Measurements from ENCODE around the gene GALNT2.

The GALNT2 gene

DNA sequence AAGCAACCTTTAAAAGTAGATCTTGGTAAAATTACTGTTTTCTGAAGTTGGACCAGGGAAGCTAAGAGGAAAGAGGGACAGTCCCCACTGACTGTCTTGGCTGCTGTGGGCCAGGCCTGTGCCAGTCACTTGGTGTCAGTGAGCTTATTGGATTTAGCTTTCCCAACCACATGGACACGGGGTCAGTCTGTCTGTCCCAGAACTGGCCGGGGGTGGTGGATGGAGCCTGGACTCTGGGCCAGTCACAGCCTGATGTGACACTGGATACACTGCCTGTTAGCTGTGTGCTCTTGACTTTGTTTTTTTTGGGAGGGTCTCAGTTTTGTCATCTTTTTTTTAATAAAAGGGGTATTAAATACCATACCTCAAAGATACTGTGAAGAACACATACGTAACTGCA, 96.7 kb downstream of the GALNT2 start:
- DNase-seq (ENCODE audit: low spot score): no peak

DNA sequence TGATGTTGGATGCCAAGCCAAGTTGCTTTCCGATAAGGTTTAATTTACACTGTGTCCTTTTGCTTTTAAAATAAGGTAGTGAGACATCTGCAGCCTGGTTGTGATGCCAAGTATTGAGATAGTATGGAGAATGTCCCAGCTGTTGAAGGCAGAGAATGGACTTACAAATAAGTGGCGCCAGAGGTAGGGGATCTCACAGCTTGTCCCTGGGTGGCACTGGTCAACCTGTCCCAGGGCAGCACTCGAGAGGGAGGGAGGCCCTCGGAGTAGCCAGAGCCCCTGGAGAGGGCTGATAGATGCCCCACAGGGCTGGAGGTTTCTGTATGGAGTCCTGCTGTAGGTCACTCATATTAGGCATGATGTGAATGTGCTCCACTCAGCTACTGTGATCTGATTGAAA, 98.5 kb downstream of the GALNT2 start:
- DNase-seq (ENCODE audit: low spot score): no peak

DNA sequence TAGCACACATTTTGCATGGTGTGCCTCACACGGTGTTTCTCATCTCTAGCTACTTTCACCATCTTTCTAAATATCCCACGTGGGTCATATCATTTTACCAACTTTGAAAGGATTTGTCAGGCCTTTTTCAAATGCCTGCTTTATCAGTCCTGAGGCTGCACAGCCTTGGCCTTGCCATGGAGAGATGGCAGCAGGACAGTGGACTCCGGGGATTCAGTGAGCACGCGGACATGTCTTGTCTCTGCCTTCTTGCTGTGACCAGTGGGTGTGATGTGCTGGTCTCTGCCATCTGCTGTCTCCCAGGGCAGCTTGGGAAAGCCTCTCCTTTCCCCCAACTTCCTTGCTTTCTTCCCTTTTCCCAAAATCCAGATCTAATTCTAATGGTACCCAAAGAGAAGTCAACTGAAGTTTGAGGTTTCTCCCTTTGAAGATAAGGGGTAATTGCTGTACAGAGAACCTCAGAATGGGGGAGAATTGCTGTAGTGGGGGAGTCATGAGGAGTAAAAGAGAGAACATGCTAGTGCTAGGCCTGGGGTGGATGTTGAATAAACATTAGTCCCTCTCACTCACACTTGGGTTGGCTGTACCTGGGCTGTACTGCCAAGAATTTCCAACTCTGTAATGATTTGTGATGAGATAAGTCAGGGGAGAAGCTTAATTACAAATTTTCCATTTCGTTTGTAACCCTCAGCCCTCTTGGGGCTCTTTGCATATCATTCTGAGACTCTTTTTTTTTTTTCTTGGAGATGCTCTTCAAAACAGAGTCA, 99.5 kb downstream of the GALNT2 start:
- no peak for DNase-seq (ENCODE audit: low spot score)

DNA sequence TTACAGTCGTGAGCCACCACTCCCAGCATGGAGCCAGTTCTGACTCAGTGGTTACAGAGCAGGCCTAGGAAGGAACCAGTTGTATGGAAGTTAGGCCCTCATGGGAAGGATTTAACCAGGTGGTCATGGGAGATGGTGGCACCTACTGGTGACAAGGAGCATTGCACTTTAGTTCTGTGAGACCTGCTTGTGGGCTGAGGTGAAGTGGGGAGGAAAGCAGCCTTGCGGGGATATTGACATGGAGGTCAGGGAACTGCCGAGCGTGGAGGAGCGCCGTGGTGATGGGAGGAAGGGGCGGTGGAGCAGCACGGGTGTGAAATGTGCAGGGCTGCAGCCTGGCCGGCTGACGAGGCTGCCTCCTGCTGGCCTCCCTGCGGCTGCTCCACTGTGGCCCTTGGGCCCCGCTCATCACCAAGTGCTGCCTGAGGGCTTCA, 100.4 kb downstream of the GALNT2 start:
- DNase-seq (ENCODE audit: low spot score): peak; percentile 48

DNA sequence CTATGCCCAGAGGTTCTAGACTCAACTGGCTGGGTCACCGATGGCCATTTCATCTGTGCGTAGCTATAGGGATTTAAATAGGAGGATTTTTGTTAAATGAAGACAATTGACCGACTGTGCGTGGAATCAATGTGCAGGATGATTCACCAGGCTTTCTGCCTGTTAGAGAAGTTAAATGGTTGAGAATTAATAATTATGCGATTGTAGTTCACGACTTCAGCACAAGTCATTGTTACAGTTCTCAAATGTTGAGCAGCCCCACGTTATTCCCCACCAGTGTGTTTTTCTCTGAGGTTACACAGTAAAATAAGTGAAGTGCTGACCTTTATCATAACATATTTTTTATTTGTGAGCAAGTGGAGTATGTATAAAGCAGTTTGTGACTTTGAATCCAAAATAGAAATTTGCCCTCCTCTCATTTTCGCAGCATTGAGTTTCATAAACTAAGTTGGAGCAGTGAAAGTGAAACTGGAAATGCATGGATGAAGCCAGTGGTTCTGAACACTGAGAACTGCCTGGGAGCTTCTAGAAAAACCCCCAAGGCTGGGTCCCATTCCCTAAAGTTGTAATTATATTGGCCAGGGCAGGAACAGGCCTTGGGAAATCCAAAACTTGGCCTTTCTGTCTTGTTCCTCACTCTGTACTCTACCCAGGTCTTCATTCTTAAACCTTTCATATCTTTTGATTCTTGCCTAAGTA, 102.6 kb downstream of the GALNT2 start:
- no peak for DNase-seq (ENCODE audit: low spot score)

DNA sequence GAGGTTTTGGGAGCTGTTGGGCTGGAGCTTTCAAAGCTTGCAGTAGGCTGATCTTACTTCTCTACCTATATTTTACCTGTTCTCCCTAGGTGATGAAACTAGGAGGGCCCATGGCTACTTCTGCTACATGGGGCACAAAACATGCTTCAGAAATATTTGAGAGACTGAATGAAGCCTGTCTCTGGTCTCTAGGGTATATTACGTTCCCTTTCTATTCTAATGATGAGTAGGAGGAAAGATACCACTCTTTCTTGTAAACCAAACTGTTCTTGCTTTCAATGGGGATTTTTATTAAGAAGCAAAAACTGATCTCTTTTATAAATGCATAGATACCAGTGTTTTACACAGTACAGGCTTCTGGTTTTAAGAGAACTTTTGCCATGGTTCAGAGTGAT, 103.1 kb downstream of the GALNT2 start:
- DNase-seq (ENCODE audit: low spot score): no peak

DNA sequence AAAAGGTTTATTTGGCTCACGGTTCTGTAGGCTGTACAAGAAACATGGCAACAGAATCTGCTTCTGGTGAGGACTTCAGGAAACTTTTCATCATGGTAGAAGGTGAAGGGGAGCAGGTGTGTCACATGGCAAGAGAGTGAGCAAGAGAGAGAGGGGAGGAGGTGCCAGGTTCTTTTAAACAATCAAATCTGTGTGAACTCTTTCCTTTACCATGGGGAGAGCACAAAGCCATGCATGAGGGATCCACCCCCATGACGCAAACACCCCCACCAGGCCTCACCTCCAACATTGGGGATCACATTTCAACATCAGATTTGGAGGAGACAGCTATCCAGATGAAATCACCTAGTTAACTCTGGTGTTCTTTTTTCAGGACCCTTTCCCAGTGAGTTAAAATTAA, 103.6 kb downstream of the GALNT2 start:
- no peak for DNase-seq (ENCODE audit: low spot score)

DNA sequence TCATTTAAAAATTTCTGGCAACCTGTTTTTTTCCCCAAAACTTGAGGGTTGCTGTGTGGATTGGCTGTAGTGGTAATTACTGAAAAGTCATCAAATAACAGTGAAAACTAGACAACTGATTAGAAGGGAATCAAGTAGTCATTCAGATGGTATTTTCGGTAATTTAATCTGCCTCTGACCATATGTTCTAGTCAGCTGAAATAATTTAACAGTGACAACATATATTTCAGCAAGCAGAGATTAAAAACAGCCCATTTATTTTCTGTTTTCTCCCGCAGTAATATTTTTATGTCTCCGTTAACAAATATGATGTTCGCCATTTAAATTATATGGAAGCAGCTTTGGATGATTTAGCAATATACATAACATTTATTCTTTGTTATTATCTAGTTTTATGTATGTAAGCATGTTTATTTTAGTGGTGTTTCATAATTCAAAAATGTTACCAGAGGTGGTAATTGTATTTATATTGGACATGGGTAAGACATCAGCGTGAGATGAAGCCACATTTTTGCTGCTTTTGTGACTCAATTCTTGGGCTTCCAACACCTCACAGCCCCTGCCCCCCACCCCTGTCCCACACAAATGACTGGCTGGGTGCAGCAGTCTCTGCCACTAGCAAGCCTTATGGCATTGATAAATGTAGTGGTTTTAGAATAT, 104.4 kb downstream of the GALNT2 start:
- peak; percentile 22 for DNase-seq (ENCODE audit: low spot score)

DNA sequence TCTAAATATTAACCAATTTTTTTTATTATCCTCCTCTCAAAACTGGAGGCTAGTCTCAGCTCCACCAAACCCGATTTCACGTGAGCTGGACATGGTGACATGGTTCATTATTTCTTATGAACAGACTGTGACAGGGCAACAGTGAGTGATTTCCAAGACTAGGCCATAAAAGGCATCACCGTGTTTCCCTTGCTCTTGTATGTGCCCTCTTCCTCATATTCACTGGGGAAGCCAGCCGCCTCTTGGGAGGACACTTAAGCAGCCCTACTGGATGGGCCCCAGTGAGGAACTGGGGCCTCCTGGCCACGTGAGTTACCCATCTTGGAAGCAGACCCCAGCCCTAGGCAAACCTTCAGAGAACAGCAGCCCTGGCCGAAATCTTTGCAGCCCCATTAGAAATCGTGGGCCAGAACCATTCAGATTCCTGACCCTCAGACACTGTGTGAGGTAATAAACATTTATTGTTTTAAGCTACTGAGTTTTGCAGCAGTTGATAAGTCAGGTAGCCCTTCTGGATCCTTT, 105.0 kb downstream of the GALNT2 start:
- no peak for DNase-seq (ENCODE audit: low spot score)

DNA sequence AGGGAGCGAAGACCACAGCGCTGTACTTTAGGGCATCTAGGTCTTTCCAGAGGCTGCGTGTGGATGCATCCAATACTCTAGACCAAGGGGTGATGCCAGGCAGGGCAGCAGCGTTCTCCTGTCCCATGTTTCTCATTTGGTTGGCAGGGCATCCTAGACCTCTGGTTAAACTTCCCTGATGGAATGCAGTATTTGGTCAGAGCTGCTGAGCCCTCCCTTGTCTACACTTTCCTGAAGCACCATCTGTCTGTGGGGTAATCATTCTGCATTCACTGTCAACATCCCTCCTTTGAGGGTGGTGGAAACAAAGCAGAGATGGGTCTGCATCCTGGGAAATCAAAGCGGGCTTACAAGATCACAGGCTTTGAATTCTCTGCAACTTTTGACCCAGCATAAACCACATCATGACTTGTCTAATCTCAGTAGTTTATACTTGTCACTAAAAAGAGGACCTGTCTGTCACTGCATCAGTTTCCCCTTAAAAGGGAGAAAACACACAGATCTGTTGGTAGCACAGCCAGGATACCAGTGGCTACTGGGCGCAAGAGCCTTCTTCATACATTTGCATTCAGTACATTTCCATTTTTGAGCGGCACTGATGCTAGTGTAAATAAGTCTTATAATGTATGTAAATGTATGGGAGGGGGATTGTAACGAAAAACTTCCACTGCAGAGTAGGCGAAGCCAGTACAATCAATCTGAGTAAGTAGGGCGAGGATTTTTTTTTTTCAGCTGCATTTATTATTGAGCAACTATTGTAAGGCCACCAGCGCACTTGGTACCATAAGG, 106.3 kb downstream of the GALNT2 start:
- no peak for DNase-seq (ENCODE audit: low spot score)

DNA sequence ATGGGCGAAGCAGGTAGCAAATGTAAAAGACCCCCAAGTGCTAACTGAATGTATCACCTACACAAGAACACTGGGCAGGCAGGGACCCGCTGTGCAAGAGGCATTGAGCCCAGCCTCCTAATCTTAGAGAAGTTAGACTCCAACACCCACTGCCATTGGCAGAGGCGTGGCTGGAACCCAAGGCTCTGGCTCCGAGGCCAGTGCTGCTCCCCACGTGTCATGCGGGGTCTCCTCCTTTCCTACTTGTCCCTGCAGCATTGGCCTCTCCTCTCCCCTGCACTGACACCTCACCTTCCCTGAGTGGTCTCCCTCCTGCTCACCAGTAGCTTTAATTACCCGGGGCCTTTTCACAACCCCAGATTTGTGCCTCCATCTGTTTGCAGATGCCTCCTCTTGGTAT, 107.0 kb downstream of the GALNT2 start:
- no peak for DNase-seq (ENCODE audit: low spot score)

DNA sequence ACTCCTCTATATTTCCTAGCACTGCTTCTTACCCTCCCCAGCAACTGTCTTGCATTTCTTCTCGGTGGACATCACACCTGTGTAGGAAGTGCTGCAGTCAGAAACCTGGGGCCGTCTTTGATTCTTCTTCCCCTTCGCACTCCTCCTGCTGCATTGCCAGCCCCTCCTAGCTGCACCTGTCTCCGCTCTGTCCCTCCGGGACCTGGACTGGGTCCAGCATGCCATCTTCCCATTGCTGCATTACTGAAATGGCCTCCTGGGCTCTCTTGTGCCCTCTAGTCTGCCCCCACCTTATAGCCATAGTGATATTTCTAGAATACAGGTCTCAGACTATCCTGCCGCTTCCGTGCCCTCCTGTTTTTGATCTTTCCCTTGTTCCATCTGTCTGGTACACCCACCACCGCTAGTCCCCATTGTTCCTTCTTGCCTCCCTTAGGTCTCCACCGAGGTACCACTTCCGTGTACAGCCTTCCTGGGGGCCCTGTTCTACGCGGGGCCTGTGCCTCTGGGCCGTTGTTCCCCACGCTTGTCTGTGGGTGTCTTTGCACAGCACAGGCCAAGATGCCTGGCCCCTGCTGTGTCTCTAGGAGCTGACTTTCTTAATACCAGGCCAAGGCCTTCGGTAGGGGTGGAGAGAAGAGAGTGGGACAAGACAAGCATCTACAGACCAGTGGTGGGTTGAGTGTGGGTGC, 107.6 kb downstream of the GALNT2 start:
- DNase-seq (ENCODE audit: low spot score): no peak

DNA sequence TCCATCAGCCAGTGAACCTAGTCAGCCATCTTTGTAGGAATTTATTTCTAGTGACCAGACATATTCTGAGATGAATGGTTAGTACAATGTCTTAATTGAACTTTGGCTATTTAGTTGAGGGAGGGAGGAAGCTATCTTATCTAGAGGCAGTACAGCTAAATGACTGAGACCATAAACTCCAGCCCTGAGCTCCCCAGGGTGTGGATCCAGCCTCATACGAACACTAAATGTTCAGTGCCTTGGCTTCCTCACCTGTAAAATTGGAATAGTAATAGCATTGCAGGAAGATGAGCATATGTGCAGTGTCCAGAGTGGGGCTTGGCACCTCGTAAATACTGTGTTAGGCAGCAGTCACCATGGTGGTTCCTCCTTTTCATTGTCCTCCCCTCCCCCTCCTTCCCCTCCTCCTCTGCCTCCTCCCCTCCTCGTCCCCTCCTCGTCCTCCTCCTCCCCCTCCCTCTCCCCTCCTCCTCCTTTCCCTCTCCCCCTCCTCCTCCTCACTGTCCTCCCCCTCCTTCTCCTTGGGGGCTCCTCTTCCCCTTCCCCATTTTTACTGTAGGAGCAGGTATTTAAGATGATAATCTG, 108.2 kb downstream of the GALNT2 start:
- no peak for DNase-seq (ENCODE audit: low spot score)

DNA sequence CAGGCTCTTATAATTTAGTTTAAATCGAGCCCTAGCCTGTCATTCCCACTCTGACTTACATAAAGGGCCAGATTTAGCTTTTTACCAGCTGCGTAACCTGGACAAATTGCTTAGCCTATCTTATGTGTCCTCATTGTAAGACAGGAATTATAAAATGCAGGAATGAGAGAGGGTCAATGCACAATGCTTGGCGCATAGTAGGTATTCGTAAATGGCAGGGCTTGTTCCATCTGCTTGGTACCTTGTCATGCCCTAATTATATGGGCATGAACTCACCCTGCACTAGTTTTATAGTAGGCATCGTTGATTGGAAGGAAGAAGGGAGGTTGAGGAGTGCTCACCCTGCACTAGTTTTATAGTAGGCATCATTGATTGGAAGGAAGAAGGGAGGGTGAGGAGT, 108.8 kb downstream of the GALNT2 start:
- no peak for DNase-seq (ENCODE audit: low spot score)

DNA sequence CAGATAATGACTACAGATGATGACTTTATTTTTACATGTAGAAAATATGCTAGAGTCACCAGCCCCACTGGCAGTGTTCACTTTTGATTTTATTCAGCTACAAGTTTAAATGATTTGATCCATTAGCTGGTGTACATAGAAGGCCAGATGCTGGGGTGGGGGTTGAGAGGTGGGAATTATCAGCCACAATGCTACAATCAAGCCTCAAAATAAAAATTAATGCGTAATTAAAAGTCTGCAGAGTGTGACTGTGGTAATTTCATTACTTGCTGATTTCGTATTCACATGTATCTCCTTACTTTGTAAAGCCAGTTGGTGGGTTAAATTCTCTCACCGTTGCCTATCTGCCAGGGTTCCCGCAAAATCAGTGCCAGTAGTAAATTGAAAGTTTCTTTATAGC, 109.3 kb downstream of the GALNT2 start:
- DNase-seq (ENCODE audit: low spot score): no peak

DNA sequence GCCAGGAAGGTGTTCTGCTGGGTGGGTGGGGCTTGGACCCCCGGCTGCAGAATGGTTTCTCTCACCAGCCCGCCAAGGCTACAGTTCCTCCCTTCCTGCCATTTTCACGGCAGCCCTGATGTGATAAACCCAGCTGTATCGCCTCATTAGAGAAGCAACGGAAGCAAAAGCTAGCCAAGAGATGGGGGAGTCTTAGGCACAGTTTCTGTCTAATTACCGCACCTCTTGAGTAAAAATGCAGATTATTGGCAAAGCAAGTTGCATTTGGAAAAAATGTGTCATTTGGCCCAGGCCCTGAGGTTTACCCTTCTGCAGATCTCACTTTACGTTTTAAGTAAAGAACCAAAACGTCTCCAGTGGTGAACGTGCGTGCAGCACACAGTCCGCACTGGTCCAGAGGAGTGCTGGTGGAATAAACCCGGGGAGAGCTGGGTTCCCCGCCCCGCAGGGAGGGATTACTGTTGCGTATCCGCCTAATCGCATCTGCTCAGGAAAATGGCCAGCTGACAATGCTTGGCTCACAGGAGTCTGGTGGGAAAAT, 109.9 kb downstream of the GALNT2 start:
- peak; percentile 73 for DNase-seq (ENCODE audit: low spot score)

DNA sequence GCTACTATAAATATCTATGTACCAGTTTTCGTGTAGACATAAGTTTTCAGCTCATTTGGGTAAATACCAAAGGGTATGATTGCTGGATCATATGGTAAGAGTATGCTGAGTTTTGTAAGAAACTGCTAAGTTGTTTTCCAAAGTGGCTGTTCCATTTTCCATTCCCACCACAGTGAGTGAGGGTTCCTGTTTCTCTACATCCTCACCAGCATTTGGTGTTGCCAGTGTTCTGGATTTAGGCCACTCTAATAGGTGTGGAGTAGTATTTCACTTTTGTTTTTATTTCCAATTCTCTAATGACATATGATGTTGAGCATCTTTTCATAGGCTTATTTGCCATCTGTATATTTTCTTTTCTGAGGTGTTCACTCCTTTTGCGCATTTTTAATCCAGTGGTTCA, 112.2 kb downstream of the GALNT2 start:
- no peak for DNase-seq (ENCODE audit: low spot score)

DNA sequence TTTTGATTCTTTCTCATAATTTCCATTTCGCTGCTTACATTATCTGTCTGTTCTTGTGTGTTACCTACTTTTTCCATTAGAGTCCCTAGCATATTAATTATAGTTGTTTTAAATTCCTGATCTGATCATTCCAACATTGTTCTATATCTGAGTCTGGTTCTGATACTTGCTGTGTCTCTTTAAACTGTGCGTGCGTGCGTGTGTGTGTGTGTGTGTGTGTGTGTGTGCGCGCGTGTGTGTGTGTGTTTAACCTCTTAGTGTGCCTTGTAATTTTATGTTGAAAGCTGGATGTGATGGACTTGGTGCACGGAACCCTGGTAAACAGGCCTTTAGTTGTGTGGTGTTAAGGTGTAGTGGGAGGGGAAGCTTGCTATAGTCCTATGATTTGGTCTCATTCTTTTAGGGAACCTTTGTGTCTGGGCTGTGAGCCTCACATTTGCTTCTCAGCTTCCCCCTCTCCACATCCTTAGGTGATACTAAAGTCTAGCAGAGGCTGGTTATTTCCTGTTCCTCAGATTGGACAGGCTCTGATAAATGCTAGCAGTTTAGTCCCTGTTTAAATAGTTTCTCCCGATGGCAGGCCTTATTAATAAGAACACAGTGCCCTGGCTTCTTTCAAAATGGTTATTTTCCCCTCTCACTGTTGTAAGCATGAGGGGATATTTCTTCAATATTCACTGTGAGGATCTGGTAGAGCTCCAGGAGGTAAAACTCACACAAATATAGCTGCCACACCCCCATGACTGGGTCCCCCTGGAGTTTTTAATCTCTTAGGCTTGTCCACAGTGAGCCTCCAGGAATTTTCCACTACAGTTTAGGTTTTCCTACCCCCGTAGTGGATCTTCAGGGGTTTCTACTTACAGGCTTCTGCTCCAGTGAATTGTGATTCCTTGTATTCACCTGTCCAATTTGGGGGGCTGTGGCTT, 118.3 kb downstream of the GALNT2 start:
- no peak for DNase-seq (ENCODE audit: low spot score)

DNA sequence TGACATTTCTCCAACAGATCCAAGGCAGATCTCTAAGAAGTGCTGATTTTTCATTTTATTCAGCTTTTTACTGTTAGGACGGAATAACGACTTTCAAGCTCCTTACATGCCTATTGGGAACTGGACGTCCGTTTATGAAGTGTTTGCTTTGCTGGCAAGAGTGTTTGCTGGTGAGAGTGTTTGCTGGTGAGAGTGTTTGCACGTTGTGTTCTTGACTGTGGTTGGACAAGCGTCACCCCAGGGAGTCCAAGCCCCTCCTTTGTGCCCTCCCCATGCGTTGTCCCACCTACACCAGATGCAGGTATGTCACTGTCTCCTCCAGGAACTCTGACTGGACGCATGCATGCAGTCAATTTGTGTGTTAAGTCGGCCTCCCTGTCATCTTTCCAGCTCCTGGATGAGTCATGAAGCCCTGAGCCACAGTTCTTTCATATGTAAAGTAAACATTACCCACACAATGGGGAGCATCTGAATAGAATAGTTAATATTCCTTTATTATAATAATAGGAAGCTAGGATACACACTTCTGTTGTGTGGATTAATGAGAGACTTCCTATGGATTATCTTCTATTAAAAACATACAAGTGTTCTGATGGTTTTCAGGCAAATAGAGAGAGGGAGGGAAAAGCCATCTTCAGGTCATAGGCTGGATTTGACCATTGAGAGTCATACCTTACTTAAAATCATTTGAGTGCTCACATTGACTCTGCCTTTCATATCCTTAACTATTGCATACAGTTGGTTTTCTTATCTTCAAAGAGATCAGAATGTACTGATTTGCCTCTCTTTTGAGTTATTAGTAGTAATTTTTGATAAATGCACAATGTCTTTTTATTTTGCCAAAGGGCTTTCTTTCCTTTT, 119.2 kb downstream of the GALNT2 start:
- peak; percentile 70 for DNase-seq (ENCODE audit: low spot score)
